PFSK-1 (cell line): ENCODE results near the gene PPP4R4.

Experiments
- POLR2AphosphoS5 ChIP-seq: IDR thresholded peaks from 2 replicates; pipeline ENCODE4 v1.6.1; 2012; ENCODE audit warnings: low read depth, mild to moderate bottlenecking, control low read depth, low read length, moderate library complexity
- TF ChIP-seq, protein P1 (sequence below), 2 experiments: IDR thresholded peaks; 2 replicates each; pipeline versions ENCODE4 v1.6.1 to v1.8.0; 2011 to 2012; ENCODE audit warnings: low read depth in 2 of 2, low read length in 2 of 2, control low read depth in 1 of 2, inconsistent platforms in 1 of 2, mild to moderate bottlenecking in 1 of 2, moderate library complexity in 1 of 2; ENCODE audit not compliant: insufficient read depth in 1 of 2

- TF ChIP-seq POLR2AphosphoS5 = no peak
- TF ChIP-seq, protein P1, sequence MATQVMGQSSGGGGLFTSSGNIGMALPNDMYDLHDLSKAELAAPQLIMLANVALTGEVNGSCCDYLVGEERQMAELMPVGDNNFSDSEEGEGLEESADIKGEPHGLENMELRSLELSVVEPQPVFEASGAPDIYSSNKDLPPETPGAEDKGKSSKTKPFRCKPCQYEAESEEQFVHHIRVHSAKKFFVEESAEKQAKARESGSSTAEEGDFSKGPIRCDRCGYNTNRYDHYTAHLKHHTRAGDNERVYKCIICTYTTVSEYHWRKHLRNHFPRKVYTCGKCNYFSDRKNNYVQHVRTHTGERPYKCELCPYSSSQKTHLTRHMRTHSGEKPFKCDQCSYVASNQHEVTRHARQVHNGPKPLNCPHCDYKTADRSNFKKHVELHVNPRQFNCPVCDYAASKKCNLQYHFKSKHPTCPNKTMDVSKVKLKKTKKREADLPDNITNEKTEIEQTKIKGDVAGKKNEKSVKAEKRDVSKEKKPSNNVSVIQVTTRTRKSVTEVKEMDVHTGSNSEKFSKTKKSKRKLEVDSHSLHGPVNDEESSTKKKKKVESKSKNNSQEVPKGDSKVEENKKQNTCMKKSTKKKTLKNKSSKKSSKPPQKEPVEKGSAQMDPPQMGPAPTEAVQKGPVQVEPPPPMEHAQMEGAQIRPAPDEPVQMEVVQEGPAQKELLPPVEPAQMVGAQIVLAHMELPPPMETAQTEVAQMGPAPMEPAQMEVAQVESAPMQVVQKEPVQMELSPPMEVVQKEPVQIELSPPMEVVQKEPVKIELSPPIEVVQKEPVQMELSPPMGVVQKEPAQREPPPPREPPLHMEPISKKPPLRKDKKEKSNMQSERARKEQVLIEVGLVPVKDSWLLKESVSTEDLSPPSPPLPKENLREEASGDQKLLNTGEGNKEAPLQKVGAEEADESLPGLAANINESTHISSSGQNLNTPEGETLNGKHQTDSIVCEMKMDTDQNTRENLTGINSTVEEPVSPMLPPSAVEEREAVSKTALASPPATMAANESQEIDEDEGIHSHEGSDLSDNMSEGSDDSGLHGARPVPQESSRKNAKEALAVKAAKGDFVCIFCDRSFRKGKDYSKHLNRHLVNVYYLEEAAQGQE (IDR thresholded peaks at IDR 0.05; ENCODE audit: insufficient read depth in 1 of 2, low read depth in 2 of 2, low read length in 2 of 2) = no peak
These were observed 119.4 kb downstream of the PPP4R4 start for GRCh38 chr14:94293578-94293924.
